ENCODE measurements around the gene EDC3. TPM values are rescaled to one million over a fixed set of nuclear protein-coding genes. Genes with fewer than 3 reads are reported as not detected.
A peak's percentile ranks its signal among the peaks of the same experiment; 100 is the strongest.

EDC3 gene
- total and polyA plus RNA-seq, 9 of the 15 experiments (the other 6 are each of a cell fraction or from before 2014, with no cell fraction given) = 11.7 to 63.9 (median 32.8) TPM

DNA sequence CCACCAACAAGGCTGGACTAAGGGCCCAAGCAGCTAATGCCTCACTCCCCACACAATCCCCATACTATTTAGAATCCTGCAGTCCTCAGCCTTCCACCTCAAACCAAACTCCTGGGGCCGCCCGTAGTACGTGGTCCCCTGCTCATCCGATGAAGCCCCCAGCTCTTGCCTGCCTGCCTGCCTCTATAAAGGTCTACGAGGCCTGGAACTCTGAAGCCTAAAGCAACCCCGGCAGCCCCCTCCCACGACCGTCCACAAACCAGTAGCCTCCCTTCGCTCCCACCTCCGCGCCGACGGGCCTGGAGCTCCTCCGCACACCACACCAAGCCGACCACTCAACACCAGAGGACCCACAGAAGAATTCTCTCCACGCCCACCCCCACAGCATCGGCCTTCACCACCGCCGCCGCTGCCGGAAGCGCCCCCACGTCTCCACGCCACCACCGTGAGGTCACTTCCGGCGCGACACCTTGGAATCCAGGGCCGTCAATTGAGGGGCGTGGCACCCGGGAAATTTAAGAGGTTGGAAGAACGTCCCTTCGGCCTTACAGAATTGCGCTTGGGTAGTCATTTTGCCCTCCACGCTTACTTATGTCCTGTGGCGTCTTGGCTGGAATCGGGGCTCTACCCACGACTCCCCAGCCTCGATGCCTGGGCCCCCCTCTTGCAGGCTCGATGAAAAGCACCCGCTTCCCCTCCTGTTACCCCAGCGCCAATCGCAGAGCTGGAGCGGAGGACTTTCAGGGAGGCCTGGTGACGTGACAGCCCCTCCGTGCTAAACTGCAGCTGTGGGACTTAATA is at the start of gene EDC3 (continued):
- TF ChIP-seq ELK1 (CRISPR knock-in tag; IDR thresholded peaks at IDR 0.05) = no peak
- TF ChIP-seq TARDBP (IDR thresholded peaks at IDR 0.05) = no peak
- TF ChIP-seq ZNF644 (tag; IDR thresholded peaks at IDR 0.05; ENCODE audit: low read depth) = no peak
- no peak for TF ChIP-seq ZNF3 (CRISPR knock-in tag; IDR thresholded peaks at IDR 0.05)
- TF ChIP-seq ZBTB5 (IDR thresholded peaks at IDR 0.05) = no peak
- no peak for TF ChIP-seq TSC22D4 (tag; IDR thresholded peaks at IDR 0.05)
- TF ChIP-seq ESRRA (IDR thresholded peaks at IDR 0.05; ENCODE audit: borderline replicate concordance, low read depth) = peak; percentile 64; the same call in 1 of the 2 replicates
- TF ChIP-seq SMC3 (conservative IDR thresholded peaks at IDR 0.05; ENCODE audit: insufficient read depth, low read depth, low read length) = no peak
- TF ChIP-seq, protein P1, sequence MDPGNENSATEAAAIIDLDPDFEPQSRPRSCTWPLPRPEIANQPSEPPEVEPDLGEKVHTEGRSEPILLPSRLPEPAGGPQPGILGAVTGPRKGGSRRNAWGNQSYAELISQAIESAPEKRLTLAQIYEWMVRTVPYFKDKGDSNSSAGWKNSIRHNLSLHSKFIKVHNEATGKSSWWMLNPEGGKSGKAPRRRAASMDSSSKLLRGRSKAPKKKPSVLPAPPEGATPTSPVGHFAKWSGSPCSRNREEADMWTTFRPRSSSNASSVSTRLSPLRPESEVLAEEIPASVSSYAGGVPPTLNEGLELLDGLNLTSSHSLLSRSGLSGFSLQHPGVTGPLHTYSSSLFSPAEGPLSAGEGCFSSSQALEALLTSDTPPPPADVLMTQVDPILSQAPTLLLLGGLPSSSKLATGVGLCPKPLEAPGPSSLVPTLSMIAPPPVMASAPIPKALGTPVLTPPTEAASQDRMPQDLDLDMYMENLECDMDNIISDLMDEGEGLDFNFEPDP (CRISPR knock-in tag; IDR thresholded peaks at IDR 0.05) = no peak
- TF ChIP-seq KDM2B (CRISPR knock-in tag; IDR thresholded peaks at IDR 0.05) = no peak
- TF ChIP-seq ZNF140 (CRISPR knock-in tag; IDR thresholded peaks at IDR 0.05) = no peak
- TF ChIP-seq FOXP1 (CRISPR knock-in tag; IDR thresholded peaks at IDR 0.05) = peak; percentile 90
- no peak for TF ChIP-seq SRSF3 (IDR thresholded peaks at IDR 0.05; ENCODE audit: insufficient read depth, low read length)
- TF ChIP-seq SRSF7 (optimal IDR thresholded peaks at IDR 0.05; ENCODE audit: low read depth, low read length) = no peak
- TF ChIP-seq, protein P2, sequence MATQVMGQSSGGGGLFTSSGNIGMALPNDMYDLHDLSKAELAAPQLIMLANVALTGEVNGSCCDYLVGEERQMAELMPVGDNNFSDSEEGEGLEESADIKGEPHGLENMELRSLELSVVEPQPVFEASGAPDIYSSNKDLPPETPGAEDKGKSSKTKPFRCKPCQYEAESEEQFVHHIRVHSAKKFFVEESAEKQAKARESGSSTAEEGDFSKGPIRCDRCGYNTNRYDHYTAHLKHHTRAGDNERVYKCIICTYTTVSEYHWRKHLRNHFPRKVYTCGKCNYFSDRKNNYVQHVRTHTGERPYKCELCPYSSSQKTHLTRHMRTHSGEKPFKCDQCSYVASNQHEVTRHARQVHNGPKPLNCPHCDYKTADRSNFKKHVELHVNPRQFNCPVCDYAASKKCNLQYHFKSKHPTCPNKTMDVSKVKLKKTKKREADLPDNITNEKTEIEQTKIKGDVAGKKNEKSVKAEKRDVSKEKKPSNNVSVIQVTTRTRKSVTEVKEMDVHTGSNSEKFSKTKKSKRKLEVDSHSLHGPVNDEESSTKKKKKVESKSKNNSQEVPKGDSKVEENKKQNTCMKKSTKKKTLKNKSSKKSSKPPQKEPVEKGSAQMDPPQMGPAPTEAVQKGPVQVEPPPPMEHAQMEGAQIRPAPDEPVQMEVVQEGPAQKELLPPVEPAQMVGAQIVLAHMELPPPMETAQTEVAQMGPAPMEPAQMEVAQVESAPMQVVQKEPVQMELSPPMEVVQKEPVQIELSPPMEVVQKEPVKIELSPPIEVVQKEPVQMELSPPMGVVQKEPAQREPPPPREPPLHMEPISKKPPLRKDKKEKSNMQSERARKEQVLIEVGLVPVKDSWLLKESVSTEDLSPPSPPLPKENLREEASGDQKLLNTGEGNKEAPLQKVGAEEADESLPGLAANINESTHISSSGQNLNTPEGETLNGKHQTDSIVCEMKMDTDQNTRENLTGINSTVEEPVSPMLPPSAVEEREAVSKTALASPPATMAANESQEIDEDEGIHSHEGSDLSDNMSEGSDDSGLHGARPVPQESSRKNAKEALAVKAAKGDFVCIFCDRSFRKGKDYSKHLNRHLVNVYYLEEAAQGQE (IDR thresholded peaks at IDR 0.05; ENCODE audit: borderline replicate concordance) = no peak
- TF ChIP-seq, protein P2 (CRISPR knock-in tag; IDR thresholded peaks at IDR 0.05; ENCODE audit: low read depth) = no peak

All from K562 (cell line).